Measurements from ENCODE around the gene XPNPEP3. TPM values are rescaled to one million over a fixed set of nuclear protein-coding genes. Genes with fewer than 3 reads are reported as not detected.

Gene XPNPEP3
- total and polyA plus RNA-seq, 2 of the 4 experiments (the other 2 are of a cell fraction) = 9.3 to 10.9 TPM

- intact Hi-C loops (cut with micrococcal nuclease) (loop anchor here (10.0 kb wide), 1 partner anchor 331 kb away; no protein-coding TSS in a partner anchor), in situ Hi-C loops (cut with MboI; ENCODE audit: low sequenced_read_pairs) (no loop called here), dilution Hi-C loops (cut with HindIII; ENCODE audit: low sequenced_read_pairs, unreplicated experiment) (no loop called here)
- DNase-seq (no peak), ATAC-seq (ENCODE audit: low read depth) (no peak)
- H2AFZ ChIP-seq (replicated peaks; ENCODE audit: low read length, poor library complexity) = no peak overlapping the region
- H2BK15ac ChIP-seq (ENCODE audit: low read depth, low read length) = no peak overlapping the region
- H3K14ac ChIP-seq (replicated peaks; ENCODE audit: low read depth, low read length) = no peak overlapping the region
- H3K4me1 ChIP-seq (ENCODE audit: control insufficient read depth, insufficient read depth, low read length) = no peaks in the 10 kb centered on the region
- no peak overlapping the region for H2BK20ac ChIP-seq (ENCODE audit: low read depth, low read length)
- ChIA-PET CTCF (interaction anchor here (0.6 kb wide), 1 partner anchor 390 kb away, joined by 3 read pairs; no protein-coding TSS in a partner anchor), POLR2A (ENCODE audit: unreplicated experiment) (no interaction called here)
- H4K20me1 ChIP-seq (ENCODE audit: insufficient read depth, low read length) = no peaks in the 10 kb centered on the region
- WGBS, 2 experiments (ENCODE audit: extremely low coverage in 2 of 2, insufficient read length in 1 of 2) = no CpG with 5 or more reads among the region's 1 CpG
- no peaks in the 10 kb centered on the region for H3K27me3 ChIP-seq (ENCODE audit: control insufficient read depth, insufficient read depth, low read length)
- no peak overlapping the region for H3K4me3 ChIP-seq (ENCODE audit: insufficient read depth, low read depth, low read length)
- no TSS peak for BruUV-seq (replicated peaks)
- no peak overlapping the region for H2AK5ac ChIP-seq (ENCODE audit: low read depth, low read length)
- H3K18ac ChIP-seq (ENCODE audit: low read depth, low read length) = no peak overlapping the region
- TF ChIP-seq NFE2L2 (IDR thresholded peaks at IDR 0.05; ENCODE audit: low read depth, low read length) (no peak), CEBPB (IDR thresholded peaks at IDR 0.05; ENCODE audit: low read depth, low read length) (no peak), RFX5 (IDR thresholded peaks at IDR 0.05; ENCODE audit: low read depth, low read length) (no peak), FOS (IDR thresholded peaks at IDR 0.05; ENCODE audit: low read depth, low read length) (no peak), MAFK (IDR thresholded peaks at IDR 0.05; ENCODE audit: low read depth, low read length) (no peak), ELK1 (IDR thresholded peaks at IDR 0.05; ENCODE audit: borderline replicate concordance, low read depth, low read length) (no peak), CTCF (conservative IDR thresholded peaks at IDR 0.05; ENCODE audit: low read depth, low read length) (no peak), RAD21 (IDR thresholded peaks at IDR 0.05; ENCODE audit: low read length) (no peak), MXI1 (IDR thresholded peaks at IDR 0.05; ENCODE audit: borderline replicate concordance, low read depth, low read length) (no peak), CHD1 (IDR thresholded peaks at IDR 0.05; ENCODE audit: low read depth, low read length) (no peak), RCOR1 (IDR thresholded peaks at IDR 0.05; ENCODE audit: insufficient replicate concordance, low read length) (no peak), MAZ (IDR thresholded peaks at IDR 0.05; ENCODE audit: borderline replicate concordance, low read depth, low read length) (no peak)
- TF ChIP-seq, protein P1, sequence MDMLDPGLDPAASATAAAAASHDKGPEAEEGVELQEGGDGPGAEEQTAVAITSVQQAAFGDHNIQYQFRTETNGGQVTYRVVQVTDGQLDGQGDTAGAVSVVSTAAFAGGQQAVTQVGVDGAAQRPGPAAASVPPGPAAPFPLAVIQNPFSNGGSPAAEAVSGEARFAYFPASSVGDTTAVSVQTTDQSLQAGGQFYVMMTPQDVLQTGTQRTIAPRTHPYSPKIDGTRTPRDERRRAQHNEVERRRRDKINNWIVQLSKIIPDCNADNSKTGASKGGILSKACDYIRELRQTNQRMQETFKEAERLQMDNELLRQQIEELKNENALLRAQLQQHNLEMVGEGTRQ (IDR thresholded peaks at IDR 0.05; ENCODE audit: low read depth, low read length) = no peak
- H4K5ac ChIP-seq (ENCODE audit: low read depth, low read length) = no peak overlapping the region
- H4K8ac ChIP-seq (ENCODE audit: low read depth in 2 of 2, low read length in 2 of 2) = no peak overlapping the region
- H3K9me1 ChIP-seq (ENCODE audit: insufficient read depth, low read length) = no peaks in the 10 kb centered on the region; the same call in 1 of the 2 replicates
- no peak overlapping the region for H3K23ac ChIP-seq (ENCODE audit: low read depth, low read length)
- H3K9ac ChIP-seq (ENCODE audit: low read depth, low read length) = no peak overlapping the region
- no peak overlapping the region for H4K91ac ChIP-seq (ENCODE audit: insufficient read depth, low read depth, low read length)
- H3K27ac ChIP-seq (ENCODE audit: insufficient read depth, low read length) = no peak overlapping the region
- H3K4me2 ChIP-seq (ENCODE audit: low read depth, low read length) = no peak overlapping the region
- no peak overlapping the region for H3K4ac ChIP-seq (ENCODE audit: low read depth, low read length)
- H3K79me1 ChIP-seq (ENCODE audit: low read depth in 1 of 2, low read length in 2 of 2) = peaks cover 7 to 13% of the 10 kb centered on the region in 2 experiments; a peak in 3 of 4 replicates
- no peak overlapping the region for H3K56ac ChIP-seq (ENCODE audit: extremely low read depth, insufficient read depth, low read length)
- H2BK120ac ChIP-seq (ENCODE audit: low read depth, low read length) = no peak overlapping the region
- no peaks in the 10 kb centered on the region for H3K9me3 ChIP-seq (ENCODE audit: control insufficient read depth, insufficient read depth, low read length)
- no peak overlapping the region for H2BK5ac ChIP-seq (ENCODE audit: low read depth, low read length, poor library complexity, severe bottlenecking)
- peaks cover 13% of the 10 kb centered on the region for H3K36me3 ChIP-seq (ENCODE audit: control insufficient read depth, insufficient read depth, low read length)
- H2AK9ac ChIP-seq (replicated peaks; ENCODE audit: low read depth, low read length, poor library complexity) = no peak overlapping the region
These were observed 33.5 kb upstream of the XPNPEP3 start for GRCh38 chr22:40823426-40823825.
